HG03280 (cell line): Measurements from ENCODE around the gene AVEN.
"Not testable (repeated sequence)": the region's sequence is repeated elsewhere in the genome, so short reads cannot be mapped to it uniquely, and the experiment has no call there.

Experiments
- ATAC-seq: cut with Tn5 transposase; IDR thresholded peaks from one replicate; pipeline ENCODE4 v1.9.1; 2021; ENCODE audit warnings: mild to moderate bottlenecking, moderate library complexity; ENCODE audit not compliant: unreplicated experiment

Gene AVEN

GRCh38 chr15:33857726-33858125 lies 181.3 kb downstream of the AVEN start:
- ATAC-seq: no peak

GRCh38 chr15:33852570-33852969 lies 186.4 kb downstream of the AVEN start:
- ATAC-seq: no peak

GRCh38 chr15:33852094-33852493 lies 186.9 kb downstream of the AVEN start:
- no peak for ATAC-seq

GRCh38 chr15:33851079-33851478 lies 187.9 kb downstream of the AVEN start:
- no peak for ATAC-seq

- ATAC-seq: no peak
These were observed 191.0 kb downstream of the AVEN start for GRCh38 chr15:33848011-33848410.

GRCh38 chr15:33846862-33847261 lies 192.1 kb downstream of the AVEN start:
- no peak for ATAC-seq

GRCh38 chr15:33846142-33846541 lies 192.9 kb downstream of the AVEN start:
- no peak for ATAC-seq

- no peak for ATAC-seq
These were observed 194.4 kb downstream of the AVEN start for GRCh38 chr15:33844597-33844996.

GRCh38 chr15:33844186-33844585 lies 194.8 kb downstream of the AVEN start:
- ATAC-seq: no peak

GRCh38 chr15:33840615-33841014 lies 198.4 kb downstream of the AVEN start:
- no peak for ATAC-seq

GRCh38 chr15:33839540-33839939 lies 199.5 kb downstream of the AVEN start:
- ATAC-seq: no peak

- ATAC-seq: no peak
These were observed 201.7 kb downstream of the AVEN start for GRCh38 chr15:33837294-33837693.

- no peak for ATAC-seq
These were observed 203.9 kb downstream of the AVEN start for GRCh38 chr15:33834892-33835743.

- no peak for ATAC-seq
These were observed 207.4 kb downstream of the AVEN start for GRCh38 chr15:33831646-33832045.

GRCh38 chr15:33830351-33830750 lies 208.7 kb downstream of the AVEN start:
- no peak for ATAC-seq

GRCh38 chr15:33826201-33826600 lies 212.8 kb downstream of the AVEN start:
- no peak for ATAC-seq

GRCh38 chr15:33825453-33825852 lies 213.6 kb downstream of the AVEN start:
- ATAC-seq: no peak

- no peak for ATAC-seq
These were observed 215.9 kb downstream of the AVEN start for GRCh38 chr15:33823119-33823518.

GRCh38 chr15:33822479-33822878 lies 216.5 kb downstream of the AVEN start:
- ATAC-seq: no peak

GRCh38 chr15:33819499-33819898 lies 219.5 kb downstream of the AVEN start:
- ATAC-seq: not testable (repeated sequence)
